HG03175 (cell line): ENCODE data around the gene ISCA1.

Experiments
- ATAC-seq: cut with Tn5 transposase; IDR thresholded peaks from one replicate; pipeline ENCODE4 v1.9.1; 2021; ENCODE audit warnings: mild to moderate bottlenecking, moderate library complexity; ENCODE audit not compliant: unreplicated experiment

The ISCA1 gene

DNA sequence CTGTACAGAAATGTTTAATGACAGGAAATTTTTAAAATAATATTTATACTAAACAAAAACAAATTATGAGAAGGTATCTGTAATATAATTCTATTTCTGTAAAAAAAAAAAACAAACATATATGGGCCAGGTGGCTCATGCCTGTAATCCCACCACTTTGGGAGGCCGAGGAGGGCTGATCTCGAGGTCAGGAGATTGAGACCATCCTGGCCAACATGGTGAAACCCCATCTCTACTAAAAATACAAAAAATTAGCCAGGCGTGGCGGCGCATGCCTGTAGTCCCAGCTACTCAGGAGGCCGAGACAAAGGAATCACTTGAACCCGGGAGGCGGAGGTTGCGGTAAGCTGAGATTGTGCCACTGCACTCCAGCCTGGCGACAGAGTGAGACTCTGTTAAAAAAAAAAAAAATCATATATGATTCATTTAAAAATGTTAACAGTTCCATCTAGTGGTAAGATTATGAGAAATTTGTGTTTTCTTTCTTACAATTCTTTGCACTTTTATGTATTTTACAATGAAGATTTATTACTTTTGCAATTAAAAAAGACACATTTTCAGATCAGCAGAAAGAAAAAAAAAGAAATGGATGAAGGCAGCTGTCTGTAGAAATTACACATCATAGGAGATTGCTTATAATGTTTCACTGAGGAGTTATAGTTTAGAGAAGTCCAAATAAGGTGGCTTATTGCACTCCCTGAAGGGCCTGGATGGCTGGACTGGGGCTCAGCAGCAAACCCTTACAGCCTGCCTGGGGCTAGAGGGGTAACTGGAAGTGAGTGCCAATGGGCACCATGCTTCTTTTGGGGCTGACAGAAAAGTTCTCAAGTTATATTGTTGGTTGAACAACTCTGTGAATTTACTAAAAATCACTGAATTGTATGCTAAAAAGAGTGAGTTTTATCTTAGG is 43.2 kb downstream of the ISCA1 start:
- no peak for ATAC-seq

DNA sequence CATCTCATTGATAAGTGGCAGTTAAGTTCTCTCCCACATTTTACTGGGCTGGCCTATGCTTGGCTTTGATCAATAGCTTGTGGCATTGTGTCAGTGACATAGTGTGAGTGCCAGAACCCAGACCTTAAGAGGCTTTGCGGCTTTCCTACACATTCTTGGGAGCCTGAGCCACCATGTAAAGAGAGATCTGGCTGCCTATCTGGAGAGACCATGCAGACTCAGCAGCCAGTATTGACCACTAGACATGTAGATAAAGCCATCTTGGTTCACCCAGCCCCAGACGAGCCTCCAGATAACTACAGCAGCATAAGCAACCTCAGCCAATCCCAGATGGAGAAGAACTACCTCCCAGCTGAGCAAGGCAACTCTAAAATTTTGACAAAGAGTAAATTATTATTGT is 51.5 kb downstream of the ISCA1 start:
- no peak for ATAC-seq

DNA sequence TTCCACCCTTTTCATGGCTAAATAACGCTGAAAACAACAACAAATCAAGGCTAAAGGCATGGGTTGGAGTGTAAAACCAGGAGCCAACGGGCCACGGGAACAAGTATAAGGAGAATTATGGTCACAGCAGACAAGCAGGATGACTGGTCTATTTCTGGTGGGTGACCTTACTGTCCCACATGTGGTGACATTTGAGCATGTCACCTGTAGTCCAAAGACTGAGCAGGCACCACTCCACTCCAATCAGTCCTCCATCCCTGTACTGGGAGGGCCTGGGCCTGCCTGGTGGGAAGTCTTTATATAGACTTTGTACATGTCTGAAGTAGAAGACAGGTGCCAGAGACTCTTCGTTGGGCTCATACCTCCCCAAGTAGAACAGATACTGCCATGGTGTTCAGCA is 59.7 kb downstream of the ISCA1 start:
- ATAC-seq: no peak

DNA sequence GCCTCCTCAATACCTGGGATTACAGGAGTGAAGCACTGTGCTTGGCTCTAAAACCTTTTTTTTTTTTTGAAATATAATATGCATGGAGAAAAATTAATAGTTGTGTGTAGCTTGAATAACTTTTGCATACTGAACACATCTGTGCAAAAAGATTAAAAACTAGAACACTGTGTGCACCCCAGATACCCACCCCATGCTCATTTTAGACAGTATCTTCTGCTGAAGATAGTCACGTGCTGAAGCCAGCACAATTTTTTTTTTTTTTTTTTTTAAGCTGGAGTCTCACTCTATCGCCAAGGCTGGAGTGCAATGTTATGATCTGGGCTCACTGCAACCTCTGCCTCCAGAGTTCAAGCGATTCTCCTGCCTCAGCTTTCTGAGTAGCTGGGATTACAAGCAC is 62.7 kb downstream of the ISCA1 start:
- ATAC-seq: no peak

DNA sequence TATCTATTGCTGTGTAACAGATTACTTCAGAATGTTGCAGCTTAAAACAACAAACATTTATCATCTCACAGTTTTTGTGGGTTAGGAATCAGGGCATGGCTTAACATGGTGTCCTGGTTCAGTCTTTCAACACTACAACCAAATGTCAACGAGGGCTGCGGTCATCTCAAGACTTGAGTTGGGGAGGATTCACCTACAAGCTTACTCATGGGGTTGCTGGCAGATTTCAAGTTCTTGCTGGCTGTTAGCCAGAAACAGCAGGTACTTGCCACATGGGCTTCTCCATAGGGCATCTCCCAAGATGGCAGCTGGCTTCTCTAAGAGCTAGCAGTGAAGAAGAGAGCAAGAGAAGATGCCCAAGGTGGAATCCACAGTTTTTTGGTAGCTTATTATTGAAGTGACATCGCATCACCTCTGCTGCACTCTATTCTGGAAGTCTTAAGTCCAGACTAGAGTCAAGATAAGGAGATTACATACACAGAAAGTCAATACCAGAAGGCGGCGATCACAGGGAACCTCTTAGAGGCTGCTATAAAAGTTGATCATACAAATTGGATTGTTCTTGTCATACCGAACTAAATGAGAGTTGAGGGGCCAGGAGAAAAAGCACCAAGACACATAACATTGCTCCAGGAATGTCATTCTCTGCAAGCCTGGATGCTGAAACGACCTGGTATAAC is 65.1 kb downstream of the ISCA1 start:
- ATAC-seq: no peak
